ENCODE measurements around the gene ZC3H4.

DNA sequence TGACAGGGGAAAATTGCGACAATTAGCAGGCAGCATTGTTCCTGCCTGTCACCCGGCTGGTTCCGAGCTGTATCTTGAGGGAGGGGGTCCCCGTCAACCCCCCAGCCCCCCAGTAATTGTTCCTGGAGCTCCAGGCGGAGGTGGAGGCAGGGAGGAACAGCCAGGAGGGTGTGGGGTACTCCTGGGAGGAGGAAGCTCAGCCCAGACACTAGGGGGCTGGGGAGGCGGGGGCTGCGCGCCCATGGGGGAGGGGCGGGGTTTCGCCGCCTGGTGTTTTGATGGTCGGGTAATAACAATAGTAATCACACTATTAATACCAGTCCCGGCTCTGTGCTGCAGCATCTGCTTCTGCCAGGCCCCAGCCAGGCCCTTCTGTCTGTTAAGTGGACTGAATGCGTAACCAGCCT lies 85.4 kb downstream of the ZC3H4 start:
- TF ChIP-seq, protein P1, sequence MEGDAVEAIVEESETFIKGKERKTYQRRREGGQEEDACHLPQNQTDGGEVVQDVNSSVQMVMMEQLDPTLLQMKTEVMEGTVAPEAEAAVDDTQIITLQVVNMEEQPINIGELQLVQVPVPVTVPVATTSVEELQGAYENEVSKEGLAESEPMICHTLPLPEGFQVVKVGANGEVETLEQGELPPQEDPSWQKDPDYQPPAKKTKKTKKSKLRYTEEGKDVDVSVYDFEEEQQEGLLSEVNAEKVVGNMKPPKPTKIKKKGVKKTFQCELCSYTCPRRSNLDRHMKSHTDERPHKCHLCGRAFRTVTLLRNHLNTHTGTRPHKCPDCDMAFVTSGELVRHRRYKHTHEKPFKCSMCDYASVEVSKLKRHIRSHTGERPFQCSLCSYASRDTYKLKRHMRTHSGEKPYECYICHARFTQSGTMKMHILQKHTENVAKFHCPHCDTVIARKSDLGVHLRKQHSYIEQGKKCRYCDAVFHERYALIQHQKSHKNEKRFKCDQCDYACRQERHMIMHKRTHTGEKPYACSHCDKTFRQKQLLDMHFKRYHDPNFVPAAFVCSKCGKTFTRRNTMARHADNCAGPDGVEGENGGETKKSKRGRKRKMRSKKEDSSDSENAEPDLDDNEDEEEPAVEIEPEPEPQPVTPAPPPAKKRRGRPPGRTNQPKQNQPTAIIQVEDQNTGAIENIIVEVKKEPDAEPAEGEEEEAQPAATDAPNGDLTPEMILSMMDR (IDR thresholded peaks at IDR 0.05): no peak
- TF ChIP-seq SIN3A (IDR thresholded peaks at IDR 0.05; ENCODE audit: borderline replicate concordance, insufficient read depth, low read depth, low read length): no peak
- TF ChIP-seq, protein P2, sequence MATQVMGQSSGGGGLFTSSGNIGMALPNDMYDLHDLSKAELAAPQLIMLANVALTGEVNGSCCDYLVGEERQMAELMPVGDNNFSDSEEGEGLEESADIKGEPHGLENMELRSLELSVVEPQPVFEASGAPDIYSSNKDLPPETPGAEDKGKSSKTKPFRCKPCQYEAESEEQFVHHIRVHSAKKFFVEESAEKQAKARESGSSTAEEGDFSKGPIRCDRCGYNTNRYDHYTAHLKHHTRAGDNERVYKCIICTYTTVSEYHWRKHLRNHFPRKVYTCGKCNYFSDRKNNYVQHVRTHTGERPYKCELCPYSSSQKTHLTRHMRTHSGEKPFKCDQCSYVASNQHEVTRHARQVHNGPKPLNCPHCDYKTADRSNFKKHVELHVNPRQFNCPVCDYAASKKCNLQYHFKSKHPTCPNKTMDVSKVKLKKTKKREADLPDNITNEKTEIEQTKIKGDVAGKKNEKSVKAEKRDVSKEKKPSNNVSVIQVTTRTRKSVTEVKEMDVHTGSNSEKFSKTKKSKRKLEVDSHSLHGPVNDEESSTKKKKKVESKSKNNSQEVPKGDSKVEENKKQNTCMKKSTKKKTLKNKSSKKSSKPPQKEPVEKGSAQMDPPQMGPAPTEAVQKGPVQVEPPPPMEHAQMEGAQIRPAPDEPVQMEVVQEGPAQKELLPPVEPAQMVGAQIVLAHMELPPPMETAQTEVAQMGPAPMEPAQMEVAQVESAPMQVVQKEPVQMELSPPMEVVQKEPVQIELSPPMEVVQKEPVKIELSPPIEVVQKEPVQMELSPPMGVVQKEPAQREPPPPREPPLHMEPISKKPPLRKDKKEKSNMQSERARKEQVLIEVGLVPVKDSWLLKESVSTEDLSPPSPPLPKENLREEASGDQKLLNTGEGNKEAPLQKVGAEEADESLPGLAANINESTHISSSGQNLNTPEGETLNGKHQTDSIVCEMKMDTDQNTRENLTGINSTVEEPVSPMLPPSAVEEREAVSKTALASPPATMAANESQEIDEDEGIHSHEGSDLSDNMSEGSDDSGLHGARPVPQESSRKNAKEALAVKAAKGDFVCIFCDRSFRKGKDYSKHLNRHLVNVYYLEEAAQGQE (IDR thresholded peaks at IDR 0.05; ENCODE audit: insufficient read depth in 1 of 2, low read depth in 2 of 2, low read length in 1 of 2): no peak
- no peak for TF ChIP-seq POLR2AphosphoS5 (IDR thresholded peaks at IDR 0.05; ENCODE audit: low read depth, low read length)
- no peak for TF ChIP-seq TCF7L2 (IDR thresholded peaks at IDR 0.05; ENCODE audit: low read depth, low read length)
